Ectodermal cell (in vitro differentiated cells): ENCODE measurements around the gene SHLD1. TPM values are rescaled to one million over a fixed set of nuclear protein-coding genes. Genes with fewer than 3 reads are reported as not detected.
A peak's percentile ranks its signal among the peaks of the same experiment; 100 is the strongest.
"Not testable (repeated sequence)": the region's sequence is repeated elsewhere in the genome, so short reads cannot be mapped to it uniquely, and the experiment has no call there.

ENCODE experiments used
- H3K27ac ChIP-seq: 2 replicates; pipeline ENCODE4 v1.7.0; 2013; ENCODE audit warnings: mild to moderate bottlenecking, low read depth, low read length; ENCODE audit not compliant: insufficient read depth, poor library complexity, severe bottlenecking
- H3K27me3 ChIP-seq: 2 replicates; pipeline ENCODE4 v1.7.0; 2013; ENCODE audit warnings: mild to moderate bottlenecking, low read length; ENCODE audit not compliant: insufficient read depth, control insufficient read depth, poor library complexity, severe bottlenecking
- H3K36me3 ChIP-seq: one replicate; pipeline ENCODE4 v1.7.0; 2013; ENCODE audit warnings: low read length; ENCODE audit not compliant: control insufficient read depth, insufficient read depth
- H3K4me1 ChIP-seq: one replicate; pipeline ENCODE4 v1.7.0; 2013; ENCODE audit warnings: low read length; ENCODE audit not compliant: control insufficient read depth, insufficient read depth
- H3K4me3 ChIP-seq: 2 replicates; pipeline ENCODE4 v1.7.0; 2013; ENCODE audit warnings: low read depth, low read length, control low read depth; ENCODE audit not compliant: insufficient read depth
- H3K9me3 ChIP-seq: 2 replicates; pipeline ENCODE4 v1.7.0; 2013; ENCODE audit warnings: mild to moderate bottlenecking, low read length, moderate library complexity; ENCODE audit not compliant: control insufficient read depth
- WGBS, 2 experiments: methylation state at CpG; one replicate each; pipeline ENCODE4 v1.1.7; 2013; ENCODE audit warnings: missing lambda C conversion rate in 2 of 2; 5-methylcytosine and 5-hydroxymethylcytosine counted together
- polyA plus RNA-seq, 4 experiments: library from polyadenylated mRNA; stranded (reverse); fragments of 50-300 nt; gene quantifications; one replicate each; pipeline ENCODE4 v1.2.3, GENCODE V29; 2013

Gene SHLD1
- 9.1 TPM for polyA plus RNA-seq (2013, experiment 1 of 4)
- polyA plus RNA-seq (2013, experiment 2 of 4), result 7.9 TPM
- polyA plus RNA-seq (2013, experiment 3 of 4), result 6.0 TPM
- 7.3 TPM for polyA plus RNA-seq (2013, experiment 4 of 4)

DNA sequence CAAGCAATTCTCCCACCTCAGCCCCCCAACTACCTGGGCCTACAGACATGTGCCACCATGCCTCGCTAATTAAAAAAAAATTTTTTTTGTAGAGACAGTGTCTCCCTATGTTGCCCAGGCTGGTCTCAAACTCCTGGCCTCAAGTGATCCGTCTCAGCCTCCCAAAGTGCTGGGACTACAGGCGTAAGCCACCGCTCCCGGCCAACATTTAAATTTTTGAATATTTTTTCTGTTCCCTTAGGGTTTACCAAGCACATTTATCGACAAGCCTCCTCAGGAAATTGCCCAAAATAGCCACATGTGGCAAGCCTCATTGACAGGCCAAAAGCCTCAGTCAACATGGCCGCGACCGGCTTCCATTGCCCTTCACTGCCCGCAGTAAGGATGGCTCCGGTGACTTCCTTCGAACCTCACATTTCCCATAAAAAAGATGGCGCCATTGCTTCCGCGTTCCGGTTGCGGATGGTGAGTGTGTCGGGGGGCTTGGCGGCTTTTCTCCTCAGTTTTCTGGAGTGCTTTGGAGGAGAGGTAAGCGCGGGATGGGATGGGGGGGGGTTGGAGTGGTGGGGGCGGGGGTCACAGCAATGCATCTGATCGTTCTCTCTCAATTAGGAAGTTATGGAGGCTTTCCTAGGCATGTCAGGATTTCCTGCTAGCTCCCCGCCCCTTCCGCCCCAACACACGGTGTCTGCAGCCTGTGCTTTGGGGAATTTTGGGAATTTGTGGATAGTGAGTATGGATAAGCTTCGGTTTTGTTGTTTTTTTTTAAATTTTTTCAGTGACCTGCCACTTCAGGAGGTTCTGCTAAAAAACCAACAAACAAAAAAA lies at the start of gene SHLD1:
SHLD1 (plus strand) TSS at position 450 of the 828 bp plus-strand sequence. CDS start 22,465 bp downstream, outside the sequence.
- H3K9me3 ChIP-seq, result no peaks in the 10 kb centered on the region
- no peaks in the 10 kb centered on the region for H3K27me3 ChIP-seq
- H3K27ac ChIP-seq, result peak within 1 kb of the TSS; percentile 90
- no peaks in the 10 kb centered on the region for H3K4me1 ChIP-seq
- WGBS, 2 experiments, result 17 to 19% methylated on average over 26 to 27 of the region's 27 CpGs
- H3K4me3 ChIP-seq, result peak within 1 kb of the TSS; percentile 56
- no peaks in the 10 kb centered on the region for H3K36me3 ChIP-seq

DNA sequence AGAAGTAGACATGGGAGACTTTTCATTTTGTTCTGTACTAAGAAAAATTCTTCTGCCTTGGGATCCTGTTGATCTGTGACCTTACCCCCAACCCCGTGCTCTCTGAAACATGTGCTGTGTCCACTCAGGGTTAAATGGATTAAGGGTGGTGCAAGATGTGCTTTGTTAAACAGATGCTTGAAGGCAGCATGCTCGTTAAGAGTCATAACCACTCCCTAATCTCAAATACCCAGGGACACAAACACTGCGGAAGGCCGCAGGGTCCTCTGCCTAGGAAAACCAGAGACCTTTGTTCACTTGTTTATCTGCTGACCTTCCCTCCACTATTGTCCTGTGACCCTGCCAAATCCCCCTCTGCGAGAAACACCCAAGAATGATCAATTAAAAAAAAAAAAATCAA lies 47.9 kb upstream of the SHLD1 start:
- H3K27me3 ChIP-seq, H3K9me3 ChIP-seq, H3K36me3 ChIP-seq, H3K4me3 ChIP-seq, H3K4me1 ChIP-seq, H3K27ac ChIP-seq: not testable (repeated sequence)
- WGBS, 2 experiments, result 86 to 87% methylated on average over 4 of the region's 5 CpGs

DNA sequence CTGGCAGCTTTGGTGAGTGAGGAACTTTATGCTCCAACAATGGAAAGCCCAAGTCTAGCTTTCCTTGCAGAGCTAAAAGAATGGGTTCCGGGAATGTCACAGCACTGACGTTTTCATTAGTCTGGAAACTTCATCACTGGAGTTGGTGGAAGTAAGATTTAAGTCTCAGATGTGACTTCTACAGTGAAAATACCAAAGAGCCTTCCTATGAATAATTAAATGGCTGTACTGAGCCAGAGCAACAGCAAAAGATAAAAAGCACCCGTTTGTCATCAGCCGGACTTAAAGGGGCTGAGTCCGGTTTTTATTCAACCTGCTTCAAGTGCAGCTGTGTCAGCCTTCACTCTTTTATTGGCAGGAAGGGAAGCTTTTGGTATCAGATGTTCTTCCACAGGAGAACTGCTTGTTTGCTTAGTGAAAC lies 46.5 kb upstream of the SHLD1 start:
- Histone ChIP-seq H3K27ac (no peak overlapping the region), H3K4me3 (no peak overlapping the region), H3K9me3 (no peaks in the 10 kb centered on the region), H3K36me3 (no peaks in the 10 kb centered on the region), H3K27me3 (no peaks in the 10 kb centered on the region), H3K4me1 (no peaks in the 10 kb centered on the region)
- WGBS, 2 experiments, result 87 to 93% methylated on average over 5 of the region's 5 CpGs

- H3K4me3 ChIP-seq, result no peak overlapping the region
- H3K9me3 ChIP-seq, result no peaks in the 10 kb centered on the region
- no peaks in the 10 kb centered on the region for H3K27me3 ChIP-seq
- 84% methylated on average over 6 of the region's 6 CpGs for WGBS, 2 experiments
- no peaks in the 10 kb centered on the region for H3K36me3 ChIP-seq
- no peaks in the 10 kb centered on the region for H3K4me1 ChIP-seq
- no peak overlapping the region for H3K27ac ChIP-seq
Observed at GRCh38 chr20:5705827-5706226, 44.4 kb upstream of the SHLD1 start.

GRCh38 chr20:5706797-5707196 lies 43.4 kb upstream of the SHLD1 start:
- no peaks in the 10 kb centered on the region for H3K4me1 ChIP-seq
- no peaks in the 10 kb centered on the region for H3K27me3 ChIP-seq
- no peaks in the 10 kb centered on the region for H3K36me3 ChIP-seq
- no peak overlapping the region for H3K27ac ChIP-seq
- no peak overlapping the region for H3K4me3 ChIP-seq
- 94 to 95% methylated on average over 9 of the region's 9 CpGs for WGBS, 2 experiments
- no peaks in the 10 kb centered on the region for H3K9me3 ChIP-seq

DNA sequence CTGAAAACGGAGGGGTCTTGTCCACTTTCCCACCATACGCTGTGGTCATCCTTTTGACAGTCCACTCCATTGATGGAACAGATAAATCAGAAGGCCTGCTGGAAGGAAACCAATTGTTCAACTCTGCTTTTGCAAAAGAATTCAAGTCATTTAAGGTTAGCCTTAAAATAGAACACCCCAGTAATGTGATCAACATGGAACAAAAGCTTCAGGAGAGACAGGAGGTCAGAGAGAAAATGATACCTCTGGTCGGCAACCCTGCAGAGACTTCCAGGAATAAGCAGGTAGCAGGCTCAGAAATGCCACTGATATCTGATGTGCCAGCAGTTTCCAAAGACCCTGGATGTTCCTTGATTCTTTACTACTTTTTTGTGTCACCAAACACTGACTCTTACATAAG lies 39.6 kb upstream of the SHLD1 start:
- no peaks in the 10 kb centered on the region for H3K9me3 ChIP-seq
- H3K4me1 ChIP-seq, result no peaks in the 10 kb centered on the region
- no peaks in the 10 kb centered on the region for H3K36me3 ChIP-seq
- no peak overlapping the region for H3K27ac ChIP-seq
- no peak overlapping the region for H3K4me3 ChIP-seq
- 90 to 94% methylated on average over 3 of the region's 3 CpGs for WGBS, 2 experiments
- no peaks in the 10 kb centered on the region for H3K27me3 ChIP-seq

DNA sequence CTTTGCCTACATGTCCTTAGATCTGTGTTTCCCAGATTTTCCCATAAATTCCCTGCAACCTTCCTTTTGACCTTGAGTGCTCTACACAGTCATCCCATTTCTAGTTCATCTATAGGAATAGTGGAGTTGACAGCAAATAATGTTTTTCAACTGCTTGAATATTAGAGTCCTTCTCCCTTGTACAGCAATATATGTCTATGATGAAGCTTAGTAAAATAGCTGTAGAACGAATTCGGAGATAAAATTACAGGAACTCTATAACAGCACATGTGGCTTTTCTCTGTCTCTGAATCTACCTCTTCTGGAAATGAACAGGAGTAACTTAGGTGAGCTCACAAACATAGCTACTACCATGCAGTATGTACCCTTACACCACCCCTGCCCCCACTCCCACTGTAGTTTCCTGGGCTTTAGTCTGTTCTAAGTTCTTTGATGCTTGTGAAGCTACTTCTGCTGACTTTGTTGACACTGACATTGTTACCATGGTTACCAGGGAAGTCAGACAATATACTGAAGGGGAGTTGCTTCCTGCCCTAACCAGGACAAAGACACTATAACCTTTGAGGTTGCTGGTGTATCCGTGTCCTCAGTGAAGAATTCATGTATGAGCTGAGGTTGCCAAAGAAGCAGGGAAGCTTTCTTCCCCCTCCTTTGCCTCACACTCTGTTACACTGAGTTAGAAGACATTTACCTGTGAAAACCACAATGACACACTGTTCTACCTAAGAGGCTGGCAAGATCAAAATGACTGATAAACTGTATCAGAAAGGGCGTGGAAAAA lies 35.8 kb upstream of the SHLD1 start:
- H3K9me3 ChIP-seq, result no peaks in the 10 kb centered on the region
- no peak overlapping the region for H3K27ac ChIP-seq
- H3K4me3 ChIP-seq, result no peak overlapping the region
- H3K36me3 ChIP-seq, result no peaks in the 10 kb centered on the region
- H3K4me1 ChIP-seq, result no peaks in the 10 kb centered on the region
- WGBS, 2 experiments, result 78 to 81% methylated on average over 4 of the region's 4 CpGs
- H3K27me3 ChIP-seq, result no peaks in the 10 kb centered on the region

GRCh38 chr20:5715071-5715841 lies 34.9 kb upstream of the SHLD1 start:
- Histone ChIP-seq H3K27me3 (no peaks in the 10 kb centered on the region), H3K27ac (no peak overlapping the region), H3K4me3 (no peak overlapping the region), H3K4me1 (no peaks in the 10 kb centered on the region), H3K9me3 (no peaks in the 10 kb centered on the region), H3K36me3 (no peaks in the 10 kb centered on the region)
- 93 to 95% methylated on average over 5 of the region's 5 CpGs for WGBS, 2 experiments

- no peaks in the 10 kb centered on the region for H3K9me3 ChIP-seq
- no peak overlapping the region for H3K27ac ChIP-seq
- WGBS, 2 experiments, result 94 to 99% methylated on average over 4 of the region's 4 CpGs
- H3K36me3 ChIP-seq, result no peaks in the 10 kb centered on the region
- no peaks in the 10 kb centered on the region for H3K4me1 ChIP-seq
- no peaks in the 10 kb centered on the region for H3K27me3 ChIP-seq
- H3K4me3 ChIP-seq, result no peak overlapping the region
Observed at GRCh38 chr20:5716953-5717352, 33.2 kb upstream of the SHLD1 start.
